C4-2B (cell line): ENCODE data around the gene TMEM88.
"Not testable (repeated sequence)": the region's sequence is repeated elsewhere in the genome, so short reads cannot be mapped to it uniquely, and the experiment has no call there.

Experiments used
- H3K27ac ChIP-seq: fragments of 450-650 bp; 2 replicates; pipeline ENCODE4 v1.5.1; 2017
- ZFX ChIP-seq: fragments of 450-650 bp; IDR thresholded peaks from 2 replicates; pipeline ENCODE4 v1.6.1; 2017
- TF ChIP-seq, protein P1 (sequence below): fragments of 450-650 bp; conservative IDR thresholded peaks from 2 replicates; pipeline ENCODE4 v1.5.1; 2017; ENCODE audit warnings: mild to moderate bottlenecking

The TMEM88 gene, protein sequence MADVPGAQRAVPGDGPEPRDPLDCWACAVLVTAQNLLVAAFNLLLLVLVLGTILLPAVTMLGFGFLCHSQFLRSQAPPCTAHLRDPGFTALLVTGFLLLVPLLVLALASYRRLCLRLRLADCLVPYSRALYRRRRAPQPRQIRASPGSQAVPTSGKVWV

GRCh38 chr17:7854851-7855659 is at the start of gene TMEM88:
Gene TMEM88, plus strand, starts transcription at chr17:7855066. Its CDS starts 9 bp downstream, at chr17:7855075.
- TF ChIP-seq, protein P1, sequence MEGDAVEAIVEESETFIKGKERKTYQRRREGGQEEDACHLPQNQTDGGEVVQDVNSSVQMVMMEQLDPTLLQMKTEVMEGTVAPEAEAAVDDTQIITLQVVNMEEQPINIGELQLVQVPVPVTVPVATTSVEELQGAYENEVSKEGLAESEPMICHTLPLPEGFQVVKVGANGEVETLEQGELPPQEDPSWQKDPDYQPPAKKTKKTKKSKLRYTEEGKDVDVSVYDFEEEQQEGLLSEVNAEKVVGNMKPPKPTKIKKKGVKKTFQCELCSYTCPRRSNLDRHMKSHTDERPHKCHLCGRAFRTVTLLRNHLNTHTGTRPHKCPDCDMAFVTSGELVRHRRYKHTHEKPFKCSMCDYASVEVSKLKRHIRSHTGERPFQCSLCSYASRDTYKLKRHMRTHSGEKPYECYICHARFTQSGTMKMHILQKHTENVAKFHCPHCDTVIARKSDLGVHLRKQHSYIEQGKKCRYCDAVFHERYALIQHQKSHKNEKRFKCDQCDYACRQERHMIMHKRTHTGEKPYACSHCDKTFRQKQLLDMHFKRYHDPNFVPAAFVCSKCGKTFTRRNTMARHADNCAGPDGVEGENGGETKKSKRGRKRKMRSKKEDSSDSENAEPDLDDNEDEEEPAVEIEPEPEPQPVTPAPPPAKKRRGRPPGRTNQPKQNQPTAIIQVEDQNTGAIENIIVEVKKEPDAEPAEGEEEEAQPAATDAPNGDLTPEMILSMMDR: no peak
- TF ChIP-seq ZFX: no peak
- peak within 1 kb of the TSS; percentile 87 for H3K27ac ChIP-seq

DNA sequence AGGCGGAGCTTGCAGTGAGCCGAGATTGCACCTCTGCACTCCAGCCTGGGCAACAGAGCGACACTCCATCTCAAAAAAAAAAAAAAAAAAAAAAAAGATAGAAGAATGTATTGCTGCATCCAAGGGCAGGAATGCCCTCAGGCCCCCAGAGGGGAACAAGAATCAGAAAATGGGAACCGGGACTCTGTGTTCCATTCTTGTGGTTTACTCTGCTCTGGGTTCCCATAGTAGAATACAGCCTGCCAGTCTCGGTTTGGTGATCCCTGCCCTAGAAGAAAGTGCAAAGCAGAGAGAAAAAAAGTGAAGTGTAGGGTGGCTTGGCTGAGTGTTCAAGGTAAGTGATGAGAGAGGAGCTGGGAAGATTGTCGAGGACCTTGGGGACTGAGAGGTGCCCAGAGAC is 48.3 kb upstream of the TMEM88 start:
- no peak for TF ChIP-seq ZFX
- TF ChIP-seq, protein P1: no peak

GRCh38 chr17:7807206-7807605 is 47.7 kb upstream of the TMEM88 start:
- TF ChIP-seq, protein P1: no peak
- TF ChIP-seq ZFX: no peak
- no peak overlapping the region for H3K27ac ChIP-seq

More for the DNA sequence above, 48.3 kb upstream of the TMEM88 start:
- H3K27ac ChIP-seq: no peak overlapping the region

DNA sequence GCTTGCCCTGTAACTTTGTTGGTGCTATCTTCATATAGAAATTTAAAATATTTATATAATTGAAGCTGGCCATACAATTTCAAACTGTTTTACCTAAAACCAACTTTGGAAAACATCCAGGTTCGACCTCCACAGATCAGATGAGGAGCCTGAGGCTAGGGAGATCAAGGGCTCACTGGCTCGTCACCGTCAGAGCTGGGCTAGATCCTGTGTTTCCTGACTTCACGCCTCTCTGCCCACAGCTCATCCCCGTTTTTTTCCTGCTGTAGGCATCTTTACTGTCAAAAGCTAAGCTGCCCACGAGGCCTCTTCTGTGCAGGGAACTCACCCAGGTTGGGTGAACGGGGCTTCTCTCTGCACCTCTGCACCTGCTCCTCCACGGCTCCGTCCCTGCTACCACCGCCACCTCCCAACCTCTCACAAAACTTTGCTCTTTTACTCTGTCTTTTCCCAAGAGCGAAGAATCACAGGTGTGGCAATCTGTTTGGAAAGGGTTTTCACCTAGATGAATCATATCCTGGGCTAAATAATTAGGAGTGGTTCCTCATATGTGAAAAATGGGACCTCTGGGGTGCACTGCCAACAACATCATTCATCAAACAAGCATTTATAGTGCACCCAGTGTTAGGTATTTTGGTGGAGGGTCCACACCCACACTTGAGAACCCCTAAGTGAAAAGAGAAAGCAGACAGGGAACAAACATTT is 45.6 kb upstream of the TMEM88 start:
- H3K27ac ChIP-seq: no peak overlapping the region
- TF ChIP-seq, protein P1: no peak
- TF ChIP-seq ZFX: no peak

DNA sequence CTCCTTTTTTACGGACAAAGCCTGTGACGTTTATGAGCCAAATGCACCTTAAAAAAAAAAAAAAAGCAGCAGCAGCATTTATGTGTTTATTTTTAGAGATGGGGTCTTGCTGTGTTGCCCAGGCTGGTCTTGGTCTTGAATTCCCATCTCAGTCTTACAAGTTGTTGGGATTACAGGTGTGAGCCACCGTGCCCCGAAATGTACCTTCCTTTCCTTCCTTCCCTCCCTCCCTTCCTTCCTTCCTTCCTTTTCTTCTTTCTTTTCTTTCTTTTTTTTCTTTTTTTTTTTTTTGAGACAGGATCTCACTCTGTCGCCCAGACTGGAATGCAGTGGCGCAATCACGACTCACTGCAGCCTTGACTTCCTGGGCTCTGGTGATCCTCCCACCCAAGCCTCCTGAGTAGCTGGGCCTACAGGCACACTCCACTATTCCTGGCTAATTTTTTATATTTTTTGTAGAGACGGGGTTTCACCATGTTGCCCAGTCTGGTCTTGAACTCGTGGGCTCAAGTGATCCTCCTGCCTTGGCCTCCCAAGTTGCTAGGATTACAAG is 45.0 kb upstream of the TMEM88 start:
- not testable (repeated sequence) for H3K27ac ChIP-seq

- no peak overlapping the region for H3K27ac ChIP-seq
- TF ChIP-seq, protein P1: no peak
- no peak for TF ChIP-seq ZFX
These were observed 43.6 kb upstream of the TMEM88 start for GRCh38 chr17:7811251-7811650.

DNA sequence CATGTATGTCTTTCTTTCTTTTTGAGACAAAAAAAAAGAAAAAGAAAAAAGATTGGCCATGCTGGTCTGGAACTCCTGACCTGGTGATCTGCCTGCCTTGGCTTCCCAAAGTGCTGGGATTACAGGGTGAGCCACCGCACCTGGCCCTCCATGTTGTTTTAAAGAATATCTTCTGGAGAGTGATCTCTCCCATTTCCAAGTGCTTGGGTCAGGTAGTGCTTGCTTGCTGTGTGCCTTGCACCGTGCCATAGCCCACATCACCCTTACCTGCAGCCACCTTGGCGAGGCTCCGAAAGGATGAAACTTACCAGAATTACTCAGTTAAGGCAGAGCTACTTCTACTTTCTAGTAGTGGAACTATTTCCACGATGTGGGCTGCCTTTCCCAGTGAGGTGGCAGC is 39.9 kb upstream of the TMEM88 start:
- no peak overlapping the region for H3K27ac ChIP-seq
- no peak for TF ChIP-seq ZFX
- TF ChIP-seq, protein P1: no peak
